Measurements from ENCODE around the gene FBXW4. TPM values are rescaled to one million over a fixed set of nuclear protein-coding genes. Genes with fewer than 3 reads are reported as not detected.
"Not testable (repeated sequence)": the region's sequence is repeated elsewhere in the genome, so short reads cannot be mapped to it uniquely, and the experiment has no call there.

FBXW4 gene
- total RNA-seq, 1 experiment from 2014 or later = 38.4 TPM

- Histone ChIP-seq H3K9me3 (replicated peaks) (no peaks in the 10 kb centered on the region), H3K27me3 (no peaks in the 10 kb centered on the region), H3K27ac (no peak overlapping the region), H3K4me1 (peaks cover 8% of the 10 kb centered on the region), H3K36me3 (peaks cover 9% of the 10 kb centered on the region), H3K4me3 (no peak overlapping the region)
- no peak for DNase-seq
Observed at GRCh38 chr10:101612086-101612485, 82.9 kb downstream of the FBXW4 start.

DNA sequence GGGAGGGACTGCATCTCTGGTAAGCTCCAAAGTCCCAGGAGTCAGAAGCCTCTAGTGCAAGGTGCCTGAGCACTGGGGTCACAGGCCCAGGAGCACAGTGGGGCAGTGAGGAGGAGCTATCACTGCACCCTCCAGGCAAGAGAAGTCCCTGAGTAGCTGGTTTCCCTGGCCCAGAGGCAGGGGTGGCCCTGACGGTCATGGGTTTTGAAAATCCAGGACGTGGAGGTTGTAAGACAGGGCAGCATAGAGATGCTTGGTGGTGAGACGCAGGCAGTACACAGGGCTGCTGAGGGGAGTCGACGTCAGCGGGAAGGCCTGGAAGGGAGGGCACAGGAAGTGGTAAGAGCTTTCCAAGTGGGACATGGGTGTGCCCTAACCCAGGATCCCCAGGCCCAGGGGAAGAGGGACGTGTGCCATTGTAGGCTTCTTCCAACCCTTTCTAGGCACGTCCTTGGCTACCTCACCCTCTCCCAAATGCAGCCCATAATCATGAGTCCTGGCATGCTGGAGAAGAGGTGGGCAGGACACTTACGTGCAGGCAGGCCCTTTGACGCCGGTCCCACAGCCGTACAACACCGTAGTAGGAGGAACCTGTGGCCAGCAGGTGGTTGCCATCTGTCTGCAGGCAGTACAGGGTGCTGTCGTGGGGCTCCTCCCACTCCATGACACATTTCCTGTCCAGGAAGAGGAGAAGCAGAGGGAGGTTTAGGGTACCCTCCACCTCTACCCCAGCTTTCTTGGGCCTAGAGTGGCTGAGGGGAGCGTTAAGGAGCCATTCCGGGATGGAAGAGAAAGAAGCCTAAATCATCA, 83.7 kb downstream of the FBXW4 start:
- H3K9me3 ChIP-seq (replicated peaks) = no peaks in the 10 kb centered on the region
- no peak overlapping the region for H3K4me3 ChIP-seq
- H3K4me1 ChIP-seq = peaks cover 8% of the 10 kb centered on the region
- DNase-seq = no peak
- H3K27ac ChIP-seq = no peak overlapping the region
- H3K27me3 ChIP-seq = no peaks in the 10 kb centered on the region
- H3K36me3 ChIP-seq = peaks cover 9% of the 10 kb centered on the region

GRCh38 chr10:101609481-101609880, 85.5 kb downstream of the FBXW4 start:
- no peak overlapping the region for H3K27ac ChIP-seq
- no peaks in the 10 kb centered on the region for H3K27me3 ChIP-seq
- no peaks in the 10 kb centered on the region for H3K9me3 ChIP-seq (replicated peaks)
- H3K36me3 ChIP-seq = peaks cover 11% of the 10 kb centered on the region
- DNase-seq = no peak
- peaks cover 8% of the 10 kb centered on the region for H3K4me1 ChIP-seq
- no peak overlapping the region for H3K4me3 ChIP-seq

GRCh38 chr10:101607124-101607523, 87.8 kb downstream of the FBXW4 start:
- Histone ChIP-seq H3K4me1 (peaks cover 8% of the 10 kb centered on the region), H3K9me3 (replicated peaks) (no peaks in the 10 kb centered on the region), H3K27ac (no peak overlapping the region), H3K27me3 (no peaks in the 10 kb centered on the region), H3K4me3 (no peak overlapping the region), H3K36me3 (peaks cover 11% of the 10 kb centered on the region)
- DNase-seq = no peak

DNA sequence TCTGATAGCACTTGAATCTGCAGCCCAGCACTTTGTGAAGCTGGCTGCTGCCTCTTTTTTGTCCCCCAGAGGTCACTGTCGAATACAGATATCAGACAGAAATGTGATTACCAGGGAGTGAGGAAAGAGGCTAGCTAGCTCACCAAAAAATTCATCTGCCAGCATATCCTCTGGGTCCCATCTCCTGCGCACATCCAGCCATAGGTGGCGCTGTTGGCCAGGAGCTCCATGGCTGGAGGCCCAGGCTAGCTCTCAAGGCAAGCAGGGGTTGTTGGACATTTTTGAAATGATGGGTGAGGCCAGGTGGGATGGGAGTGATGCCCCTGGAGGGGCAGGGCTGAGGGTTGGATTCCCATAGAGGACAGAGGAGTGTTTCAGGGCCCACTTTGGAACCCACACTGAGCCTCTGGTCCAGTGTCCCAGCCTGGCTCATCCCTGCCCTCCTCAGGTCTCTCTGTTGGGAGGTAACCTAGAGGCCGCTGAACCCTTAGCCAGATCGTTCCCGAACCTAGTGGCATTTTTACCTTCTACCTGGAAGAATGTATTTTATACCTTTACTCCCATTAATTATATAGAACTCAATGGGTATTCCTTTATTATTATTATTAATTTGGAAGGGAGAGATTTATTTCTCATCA, 92.1 kb downstream of the FBXW4 start:
- Histone ChIP-seq H3K4me1 (peaks cover 3% of the 10 kb centered on the region), H3K27me3 (no peaks in the 10 kb centered on the region), H3K27ac (no peak overlapping the region), H3K4me3 (no peak overlapping the region), H3K9me3 (replicated peaks) (no peaks in the 10 kb centered on the region), H3K36me3 (peaks cover 3% of the 10 kb centered on the region; the same call in 1 of the 2 replicates)
- DNase-seq = peak; percentile 98 to 100

DNA sequence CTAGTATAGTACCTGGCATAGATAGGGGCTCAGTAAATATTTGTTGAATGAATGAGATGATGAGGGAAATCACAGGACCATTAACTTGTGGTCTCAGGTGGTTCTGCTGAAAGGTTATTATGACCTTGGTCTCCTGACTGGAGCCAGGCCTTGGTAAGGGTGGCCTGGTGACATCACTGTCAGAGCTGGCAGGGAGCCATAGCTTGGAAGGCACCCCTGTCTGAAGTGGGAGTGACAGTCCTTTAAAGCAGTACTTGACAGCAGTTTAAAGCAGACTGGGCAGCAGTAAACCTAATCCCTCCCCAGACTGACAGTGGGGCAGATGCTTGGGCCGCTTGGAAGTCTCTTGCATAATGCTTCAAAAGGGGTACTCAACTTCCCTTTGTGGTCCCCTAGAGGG, 93.4 kb downstream of the FBXW4 start:
- no peak for DNase-seq

GRCh38 chr10:101597091-101597900, 97.7 kb downstream of the FBXW4 start:
- peaks cover 12% of the 10 kb centered on the region for H3K4me1 ChIP-seq
- DNase-seq = peak; percentile 61 to 78
- H3K4me3 ChIP-seq = no peak overlapping the region
- H3K9me3 ChIP-seq (replicated peaks) = no peaks in the 10 kb centered on the region
- no peaks in the 10 kb centered on the region for H3K36me3 ChIP-seq
- no peaks in the 10 kb centered on the region for H3K27me3 ChIP-seq
- H3K27ac ChIP-seq = no peak overlapping the region

More for the DNA sequence above, 93.4 kb downstream of the FBXW4 start:
- no peak overlapping the region for H3K27ac ChIP-seq
- no peaks in the 10 kb centered on the region for H3K9me3 ChIP-seq (replicated peaks)
- H3K4me1 ChIP-seq = peaks cover 15% of the 10 kb centered on the region
- peaks cover 3% of the 10 kb centered on the region; the same call in 1 of the 2 replicates for H3K36me3 ChIP-seq
- H3K27me3 ChIP-seq = no peaks in the 10 kb centered on the region
- no peak overlapping the region for H3K4me3 ChIP-seq

GRCh38 chr10:101595591-101596433, 99.2 kb downstream of the FBXW4 start:
- no peaks in the 10 kb centered on the region for H3K9me3 ChIP-seq (replicated peaks)
- no peak overlapping the region for H3K4me3 ChIP-seq
- H3K27ac ChIP-seq = no peak overlapping the region
- peaks cover 12% of the 10 kb centered on the region for H3K4me1 ChIP-seq
- no peaks in the 10 kb centered on the region for H3K36me3 ChIP-seq
- DNase-seq = no peak
- H3K27me3 ChIP-seq = no peaks in the 10 kb centered on the region

DNA sequence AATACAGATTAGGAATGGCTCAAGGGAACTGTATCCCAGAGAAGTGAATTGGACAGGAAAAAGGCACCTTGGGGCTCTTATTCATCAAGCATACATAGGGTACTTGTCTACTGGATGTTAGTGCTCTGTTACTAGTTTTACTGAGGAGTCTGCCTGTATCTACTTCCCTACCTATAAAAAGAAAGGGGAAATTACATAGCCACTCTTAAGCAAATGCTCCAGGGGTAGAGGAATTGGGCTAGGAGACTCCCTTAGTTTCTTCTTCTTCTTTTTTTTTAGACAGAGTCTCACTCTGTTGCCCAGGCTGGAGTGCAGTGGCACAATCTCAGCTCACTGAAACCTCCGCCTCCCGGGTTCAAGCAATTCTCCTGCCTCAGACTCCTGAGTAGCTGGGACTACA, 101.6 kb downstream of the FBXW4 start:
- H3K27me3 ChIP-seq; H3K4me3 ChIP-seq; H3K36me3 ChIP-seq; H3K27ac ChIP-seq; DNase-seq; H3K9me3 ChIP-seq (replicated peaks): not testable (repeated sequence)
- peaks cover 17% of the 10 kb centered on the region for H3K4me1 ChIP-seq

DNA sequence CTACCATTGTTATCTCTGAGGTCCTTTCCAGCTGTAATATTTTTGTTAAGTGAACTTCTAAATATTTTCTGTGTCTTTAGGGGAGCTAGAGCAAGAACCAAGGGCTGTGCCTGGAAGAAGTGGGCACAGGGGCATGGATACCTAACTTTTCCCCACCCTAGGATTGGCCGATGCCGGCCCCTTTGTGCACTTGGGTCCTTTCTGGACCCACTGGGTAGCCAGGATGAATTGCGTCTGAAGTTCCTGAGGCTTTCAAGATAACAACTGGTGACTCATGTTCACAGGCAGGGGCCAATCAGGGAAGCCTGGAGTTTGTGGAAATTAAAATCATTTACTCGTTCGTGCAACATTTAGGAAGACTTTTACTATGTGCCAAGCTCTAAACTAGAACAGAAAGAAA, 106.1 kb downstream of the FBXW4 start:
- no peak overlapping the region for H3K27ac ChIP-seq
- peak overlapping the region; percentile 89 for H3K4me3 ChIP-seq
- H3K4me1 ChIP-seq = peaks cover 5% of the 10 kb centered on the region
- H3K9me3 ChIP-seq (replicated peaks) = no peaks in the 10 kb centered on the region
- no peaks in the 10 kb centered on the region for H3K27me3 ChIP-seq
- no peaks in the 10 kb centered on the region for H3K36me3 ChIP-seq
- peak in 1 of 2 experiments; percentile 42 for DNase-seq

DNA sequence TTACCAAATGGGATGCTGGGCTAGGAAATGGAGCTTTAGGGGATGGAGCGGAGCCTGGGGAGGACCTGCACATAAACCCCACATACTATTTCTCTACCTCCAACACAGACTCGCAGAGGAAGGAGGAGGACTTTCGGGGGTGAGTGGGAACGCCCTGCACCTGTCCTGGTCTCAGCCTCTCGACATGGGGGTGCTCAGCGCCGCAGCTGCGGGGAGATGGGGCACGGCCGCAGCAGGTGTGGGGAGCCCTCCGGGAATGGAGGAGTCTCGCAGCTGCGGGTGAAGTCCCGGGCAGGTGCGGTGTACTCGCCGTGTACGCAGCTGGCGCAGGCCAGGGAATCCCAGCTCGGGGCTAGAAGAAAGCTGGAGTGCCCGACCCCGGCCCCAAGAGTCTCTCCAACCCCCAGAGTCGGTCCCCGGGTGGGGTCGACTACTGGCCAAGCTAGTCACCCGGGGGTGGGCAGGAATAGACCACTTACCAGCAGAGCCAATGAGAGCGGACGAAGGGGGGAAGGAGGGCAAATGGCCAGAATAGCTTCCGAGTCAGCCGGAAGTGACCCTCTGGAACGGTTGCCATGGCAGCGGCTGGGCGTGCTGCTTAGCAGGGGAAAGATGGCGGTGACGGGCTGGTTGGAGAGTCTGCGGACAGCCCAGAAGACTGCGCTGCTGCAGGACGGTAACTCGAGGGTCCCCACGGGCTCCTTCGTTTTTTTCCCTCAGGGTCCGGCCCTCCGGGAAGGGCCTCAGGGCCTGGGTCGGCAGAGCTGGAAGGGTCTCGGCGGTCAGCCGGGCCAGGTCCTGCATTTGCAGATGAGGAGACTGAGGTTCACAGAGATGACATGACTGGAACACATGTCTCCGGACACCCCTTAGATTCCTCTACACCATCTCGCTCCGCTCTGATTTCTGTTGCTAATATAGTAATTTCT, 107.0 kb downstream of the FBXW4 start, which contains the start of the genes DPCD and POLL:
TSS of gene DPCD (plus strand) at position 597 of the 929 bp plus-strand sequence. CDS start at position 613, 16 bp downstream.
TSS of gene POLL (minus strand) at position 533 of the 929 bp plus-strand sequence. CDS start 897 bp downstream, outside the sequence.
- Histone ChIP-seq H3K27ac (peak within 1 kb of the TSS; percentile 61), H3K9me3 (replicated peaks) (no peaks in the 10 kb centered on the region), H3K4me3 (peak within 1 kb of the TSS; percentile 89), H3K36me3 (no peaks in the 10 kb centered on the region), H3K4me1 (peaks cover 5% of the 10 kb centered on the region), H3K27me3 (no peaks in the 10 kb centered on the region)
- peak; percentile 99 for DNase-seq

DNA sequence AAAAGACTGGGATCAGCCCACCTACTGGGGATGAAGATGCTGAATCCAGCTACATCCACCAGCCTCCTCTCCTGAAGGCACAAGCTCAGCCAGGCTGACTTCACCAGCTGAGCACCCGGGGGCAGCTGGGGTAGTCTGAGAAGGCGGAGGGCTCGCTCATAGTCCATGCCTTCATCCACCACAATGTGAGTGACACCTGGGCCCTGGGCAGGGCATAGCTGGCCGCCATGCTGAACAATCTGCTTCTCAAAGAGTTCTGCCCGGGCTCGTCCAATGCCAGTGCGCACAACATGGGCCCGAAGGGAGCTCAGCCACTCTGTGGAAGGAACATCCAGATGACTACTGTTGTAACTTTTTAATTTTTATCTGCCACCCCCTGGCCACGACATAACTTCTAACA, 109.1 kb downstream of the FBXW4 start:
- Histone ChIP-seq H3K27ac (no peak overlapping the region), H3K27me3 (no peaks in the 10 kb centered on the region), H3K4me1 (peaks cover 5% of the 10 kb centered on the region), H3K9me3 (replicated peaks) (no peaks in the 10 kb centered on the region), H3K4me3 (no peak overlapping the region), H3K36me3 (no peaks in the 10 kb centered on the region)
- DNase-seq = no peak
